DND-41 (cell line): Measurements from ENCODE around the gene DNAJC15.

ENCODE experiments used
- ATAC-seq: fragments of 200-7000 bp; cut with Tn5 transposase; 3 replicates; pipeline ENCODE4 v1.9.1; 2021; ENCODE audit warnings: low read depth; ENCODE audit not compliant: insufficient read depth
- DNase-seq: peaks from one replicate; pipeline ENCODE4 v3.0.0-alpha.2; 2020
- H2AFZ ChIP-seq: 2 replicates; pipeline ENCODE4 v1.6.0; 2012; ENCODE audit warnings: low read depth, low read length
- H3K27ac ChIP-seq: 2 replicates; pipeline ENCODE4 v1.5.1; 2012; ENCODE audit warnings: low read length, inconsistent platforms
- H3K27me3 ChIP-seq: fragments of 200-600 bp; sonication (generic); 2 replicates; pipeline ENCODE4 v1.6.0; 2012; ENCODE audit warnings: low read length, mild to moderate bottlenecking, inconsistent platforms; ENCODE audit not compliant: insufficient read depth, poor library complexity
- H3K36me3 ChIP-seq: 2 replicates; pipeline ENCODE4 v1.5.1; 2012; ENCODE audit warnings: low read length, inconsistent platforms; ENCODE audit not compliant: insufficient read depth
- H3K4me1 ChIP-seq: 2 replicates; pipeline ENCODE4 v1.5.1; 2012; ENCODE audit warnings: mild to moderate bottlenecking, low read length; ENCODE audit not compliant: insufficient read depth
- H3K4me2 ChIP-seq: 2 replicates; pipeline ENCODE4 v1.6.0; 2012; ENCODE audit warnings: mild to moderate bottlenecking, moderate library complexity, low read length, inconsistent platforms; ENCODE audit not compliant: insufficient read depth
- H3K4me3 ChIP-seq, 2 experiments: fragments of 200-600 bp in 1 of 2; shearing (Covaris generic) in 1 of 2; 2 replicates each; pipeline ENCODE4 v1.5.1; 2012 to 2016; ENCODE audit warnings: inconsistent platforms in 2 of 2, low read length in 2 of 2, mild to moderate bottlenecking in 2 of 2, low read depth in 1 of 2, moderate library complexity in 1 of 2
- H3K79me2 ChIP-seq: 2 replicates; pipeline ENCODE4 v1.6.0; 2012; ENCODE audit warnings: low read length, inconsistent platforms; ENCODE audit not compliant: insufficient read depth
- H3K9ac ChIP-seq: 2 replicates; pipeline ENCODE4 v1.6.0; 2012; ENCODE audit warnings: low read depth, mild to moderate bottlenecking, inconsistent platforms, low read length, moderate library complexity
- H3K9me3 ChIP-seq: 2 replicates; pipeline ENCODE4 v1.5.1; 2012; ENCODE audit warnings: low read length, moderate library complexity, mild to moderate bottlenecking, inconsistent platforms; ENCODE audit not compliant: insufficient read depth, severe bottlenecking
- H4K20me1 ChIP-seq: 2 replicates; pipeline ENCODE4 v1.6.0; 2012; ENCODE audit warnings: low read length; ENCODE audit not compliant: insufficient read depth
- CTCF ChIP-seq: IDR thresholded peaks from 2 replicates; pipeline ENCODE4 v1.5.1; 2012; ENCODE audit warnings: borderline replicate concordance, low read length, moderate library complexity, mild to moderate bottlenecking; ENCODE audit not compliant: poor library complexity, severe bottlenecking; ENCODE audit errors: extremely low read depth
- EZH2 ChIP-seq: IDR thresholded peaks from 3 replicates; pipeline ENCODE4 v1.6.1; 2012; ENCODE audit warnings: borderline replicate concordance, low read depth, mild to moderate bottlenecking, moderate library complexity, low read length, inconsistent platforms; ENCODE audit not compliant: severe bottlenecking

DNAJC15 gene

GRCh38 chr13:43100667-43101066, 77.3 kb downstream of the DNAJC15 start:
- Histone ChIP-seq H3K4me2 (no peak overlapping the region), H3K27me3 (no peaks in the 10 kb centered on the region), H3K27ac (no peak overlapping the region), H3K4me3 (no peak overlapping the region), H3K79me2 (no peaks in the 10 kb centered on the region), H4K20me1 (no peaks in the 10 kb centered on the region), H3K36me3 (no peaks in the 10 kb centered on the region), H3K4me1 (no peaks in the 10 kb centered on the region), H3K9ac (no peak overlapping the region), H2AFZ (no peak overlapping the region), H3K9me3 (no peaks in the 10 kb centered on the region)
- ATAC-seq, result no peak
- no peak for DNase-seq
- TF ChIP-seq EZH2, result no peak
- TF ChIP-seq CTCF, result no peak

GRCh38 chr13:43102304-43102703, 78.9 kb downstream of the DNAJC15 start:
- Histone ChIP-seq H2AFZ (no peak overlapping the region), H3K4me3 (no peak overlapping the region), H3K9ac (no peak overlapping the region), H3K79me2 (no peaks in the 10 kb centered on the region), H3K9me3 (no peaks in the 10 kb centered on the region), H3K4me1 (no peaks in the 10 kb centered on the region), H3K27ac (no peak overlapping the region), H3K4me2 (no peak overlapping the region), H3K36me3 (no peaks in the 10 kb centered on the region), H4K20me1 (no peaks in the 10 kb centered on the region), H3K27me3 (no peaks in the 10 kb centered on the region)
- ATAC-seq (no peak), DNase-seq (no peak)
- no peak for TF ChIP-seq CTCF
- TF ChIP-seq EZH2, result no peak

GRCh38 chr13:43107780-43108179, 84.4 kb downstream of the DNAJC15 start:
- no peaks in the 10 kb centered on the region for H3K79me2 ChIP-seq
- ATAC-seq (no peak), DNase-seq (no peak)
- no peak overlapping the region for H3K27ac ChIP-seq
- H4K20me1 ChIP-seq, result no peaks in the 10 kb centered on the region
- H3K9me3 ChIP-seq, result no peaks in the 10 kb centered on the region
- H3K27me3 ChIP-seq, result no peaks in the 10 kb centered on the region
- H3K9ac ChIP-seq, result no peak overlapping the region
- H3K4me2 ChIP-seq, result no peak overlapping the region
- H2AFZ ChIP-seq, result no peak overlapping the region
- H3K4me1 ChIP-seq, result no peaks in the 10 kb centered on the region
- TF ChIP-seq EZH2 (no peak), CTCF (no peak)
- no peaks in the 10 kb centered on the region for H3K36me3 ChIP-seq
- H3K4me3 ChIP-seq, result no peak overlapping the region

- Histone ChIP-seq H4K20me1 (no peaks in the 10 kb centered on the region), H3K9me3 (no peaks in the 10 kb centered on the region), H3K4me1 (no peaks in the 10 kb centered on the region), H3K27ac (no peak overlapping the region), H3K36me3 (no peaks in the 10 kb centered on the region), H3K4me2 (no peak overlapping the region), H3K27me3 (no peaks in the 10 kb centered on the region), H3K4me3 (no peak overlapping the region), H3K79me2 (no peaks in the 10 kb centered on the region), H3K9ac (no peak overlapping the region), H2AFZ (no peak overlapping the region)
- ATAC-seq, result no peak
- DNase-seq, result no peak
- TF ChIP-seq CTCF, result no peak
- no peak for TF ChIP-seq EZH2
Observed at GRCh38 chr13:43110036-43110435, 86.7 kb downstream of the DNAJC15 start.
